HG02938 (cell line): ENCODE results near the gene TLR10.

Source experiments
- ATAC-seq: cut with Tn5 transposase; IDR thresholded peaks from one replicate; pipeline ENCODE4 v1.9.1; 2021; ENCODE audit warnings: mild to moderate bottlenecking, moderate library complexity; ENCODE audit not compliant: unreplicated experiment

TLR10 gene

GRCh38 chr4:38733663-38734062 lies 49.1 kb downstream of the TLR10 start:
- ATAC-seq = no peak

- peak; percentile 92 for ATAC-seq
Observed at GRCh38 chr4:38730830-38731646, 51.8 kb downstream of the TLR10 start.

- ATAC-seq = no peak
Observed at GRCh38 chr4:38730493-38730829, 52.3 kb downstream of the TLR10 start.

GRCh38 chr4:38728631-38729141 lies 54.1 kb downstream of the TLR10 start:
- no peak for ATAC-seq

- no peak for ATAC-seq
Observed at GRCh38 chr4:38724475-38724808, 58.3 kb downstream of the TLR10 start.

GRCh38 chr4:38723726-38724474 lies 58.9 kb downstream of the TLR10 start:
- ATAC-seq = no peak

- no peak for ATAC-seq
Observed at GRCh38 chr4:38723114-38723513, 59.7 kb downstream of the TLR10 start.
